HG03469 (cell line): ENCODE measurements around the gene OPA3.
"Not testable (repeated sequence)": the region's sequence is repeated elsewhere in the genome, so short reads cannot be mapped to it uniquely, and the experiment has no call there.

ENCODE experiments used
- ATAC-seq: cut with Tn5 transposase; IDR thresholded peaks from one replicate; pipeline ENCODE4 v1.9.1; 2021; ENCODE audit warnings: mild to moderate bottlenecking, moderate library complexity, moderate number of reproducible peaks; ENCODE audit not compliant: unreplicated experiment

OPA3 gene

GRCh38 chr19:45584332-45585157, at the start of gene OPA3:
TSS of gene OPA3 (minus strand) at chr19:45584802. CDS start at chr19:45584764, 38 bp downstream.
- ATAC-seq = peak; percentile 79

GRCh38 chr19:45632468-45633196, 48.0 kb upstream of the OPA3 start:
- no peak for ATAC-seq

- no peak for ATAC-seq
These were observed 45.9 kb upstream of the OPA3 start for GRCh38 chr19:45630463-45630862.

DNA sequence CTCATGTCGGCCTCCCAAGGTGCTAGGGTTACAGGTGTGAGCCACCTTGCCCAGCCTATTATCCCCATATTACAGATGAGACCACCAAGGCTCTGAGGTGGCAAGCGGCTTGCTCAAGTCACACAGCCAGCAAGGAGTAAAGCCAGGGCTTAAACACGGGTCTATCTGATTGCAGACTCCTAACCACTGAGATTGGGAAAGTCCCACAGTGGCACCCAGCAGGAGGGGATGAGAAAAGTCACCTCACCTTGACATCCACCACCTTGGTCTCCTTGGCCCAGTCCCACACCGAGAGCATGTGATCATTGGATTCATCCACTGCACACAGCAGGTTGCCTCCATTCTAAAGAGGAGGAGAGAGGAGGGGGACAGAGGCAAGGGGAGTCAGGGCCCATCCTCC, 45.1 kb upstream of the OPA3 start:
- no peak for ATAC-seq

DNA sequence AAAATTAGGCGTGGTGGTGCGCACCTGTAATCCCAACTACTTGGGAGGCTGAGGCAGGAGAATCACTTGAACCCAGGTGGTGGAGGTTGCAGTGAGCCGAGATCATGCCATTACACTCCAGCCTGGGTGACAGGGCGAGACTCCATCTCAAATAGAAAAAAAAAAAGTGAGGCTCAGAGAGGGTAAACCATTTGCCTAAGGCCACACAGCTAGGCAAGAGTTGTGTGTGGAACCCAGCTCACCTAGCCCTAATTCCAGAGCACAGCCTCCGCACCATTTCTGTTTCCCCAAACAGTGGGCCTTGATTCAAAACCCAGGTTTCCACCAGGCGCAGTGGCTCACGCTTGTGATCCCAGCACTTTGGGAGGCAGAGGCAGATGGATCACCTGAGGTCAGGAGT, 43.6 kb upstream of the OPA3 start:
- ATAC-seq = not testable (repeated sequence)

DNA sequence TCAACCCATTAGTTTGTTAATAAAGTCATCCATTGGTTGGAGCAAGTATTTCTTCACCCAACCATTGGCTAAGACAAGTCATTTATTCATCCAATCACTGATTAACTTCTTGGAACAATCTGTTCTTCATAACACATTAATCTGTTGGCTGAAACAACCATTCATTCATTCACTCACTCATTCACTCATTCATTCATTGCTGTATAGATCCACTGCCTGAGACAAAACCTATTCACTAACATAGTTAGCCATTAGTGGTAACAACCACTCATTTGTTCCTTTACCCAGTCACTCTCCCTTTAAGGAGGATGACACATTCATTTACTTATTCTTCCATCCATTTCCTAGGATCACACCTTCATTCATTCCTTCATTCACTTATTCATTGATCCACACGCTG, 39.4 kb upstream of the OPA3 start:
- no peak for ATAC-seq

DNA sequence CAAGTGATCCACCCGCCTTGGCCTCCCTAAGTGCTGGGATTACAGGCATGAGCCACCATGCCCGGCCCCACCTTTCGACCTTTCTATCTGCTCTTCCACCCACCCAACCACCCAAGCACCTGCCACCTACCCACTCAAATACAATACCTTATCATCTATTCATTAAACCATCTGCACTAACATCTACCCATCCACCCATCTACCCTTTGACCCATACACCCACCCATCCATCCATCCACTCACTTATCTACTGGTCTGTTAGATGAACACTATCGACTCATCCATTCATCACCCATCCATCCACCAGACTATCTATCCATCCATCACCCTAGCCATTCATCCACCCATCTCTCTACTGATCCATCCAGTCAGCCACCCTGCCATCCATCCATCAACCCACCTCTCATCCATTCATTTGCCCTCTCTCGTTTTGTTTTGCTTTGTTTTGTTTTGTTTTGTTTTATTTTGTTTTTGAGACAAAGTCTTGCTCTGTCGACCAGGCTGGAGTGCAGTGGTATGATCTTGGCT, 37.4 kb upstream of the OPA3 start:
- ATAC-seq = no peak

DNA sequence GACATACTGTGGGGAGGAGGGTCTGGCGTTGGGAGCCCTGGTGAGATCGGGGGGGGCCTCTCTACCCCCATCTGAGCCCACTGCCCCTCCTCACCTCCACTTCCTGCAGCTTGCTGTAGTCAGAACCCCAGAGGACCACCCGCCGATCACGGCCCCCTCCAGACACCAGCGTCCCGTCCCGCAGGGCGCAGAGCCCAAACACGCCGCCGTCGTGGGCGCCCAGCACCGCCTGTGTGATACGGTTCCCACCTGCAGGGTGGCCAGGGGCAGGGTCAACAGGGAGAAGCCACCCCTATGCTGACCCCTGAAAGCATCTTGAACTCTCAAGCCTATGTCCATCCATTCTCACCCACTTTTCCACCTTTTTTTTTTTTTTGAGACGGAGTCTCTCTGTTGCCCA, 36.8 kb upstream of the OPA3 start:
- no peak for ATAC-seq

DNA sequence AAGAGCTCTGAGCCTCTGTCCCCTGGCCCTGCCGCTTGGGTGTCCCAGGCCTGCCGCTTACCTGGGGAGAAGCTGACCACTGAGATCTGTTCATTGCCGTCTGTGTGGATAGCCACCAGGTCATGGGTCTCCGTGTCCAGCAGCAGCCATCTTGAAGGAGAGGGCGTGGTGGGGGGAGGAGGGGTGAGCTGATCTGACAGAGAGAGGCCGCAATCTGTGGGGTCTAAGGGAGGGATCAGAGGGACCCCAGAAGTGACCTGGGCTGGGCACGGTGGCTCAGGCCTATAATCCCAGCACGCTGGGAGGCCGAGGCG, 32.1 kb upstream of the OPA3 start:
- no peak for ATAC-seq

DNA sequence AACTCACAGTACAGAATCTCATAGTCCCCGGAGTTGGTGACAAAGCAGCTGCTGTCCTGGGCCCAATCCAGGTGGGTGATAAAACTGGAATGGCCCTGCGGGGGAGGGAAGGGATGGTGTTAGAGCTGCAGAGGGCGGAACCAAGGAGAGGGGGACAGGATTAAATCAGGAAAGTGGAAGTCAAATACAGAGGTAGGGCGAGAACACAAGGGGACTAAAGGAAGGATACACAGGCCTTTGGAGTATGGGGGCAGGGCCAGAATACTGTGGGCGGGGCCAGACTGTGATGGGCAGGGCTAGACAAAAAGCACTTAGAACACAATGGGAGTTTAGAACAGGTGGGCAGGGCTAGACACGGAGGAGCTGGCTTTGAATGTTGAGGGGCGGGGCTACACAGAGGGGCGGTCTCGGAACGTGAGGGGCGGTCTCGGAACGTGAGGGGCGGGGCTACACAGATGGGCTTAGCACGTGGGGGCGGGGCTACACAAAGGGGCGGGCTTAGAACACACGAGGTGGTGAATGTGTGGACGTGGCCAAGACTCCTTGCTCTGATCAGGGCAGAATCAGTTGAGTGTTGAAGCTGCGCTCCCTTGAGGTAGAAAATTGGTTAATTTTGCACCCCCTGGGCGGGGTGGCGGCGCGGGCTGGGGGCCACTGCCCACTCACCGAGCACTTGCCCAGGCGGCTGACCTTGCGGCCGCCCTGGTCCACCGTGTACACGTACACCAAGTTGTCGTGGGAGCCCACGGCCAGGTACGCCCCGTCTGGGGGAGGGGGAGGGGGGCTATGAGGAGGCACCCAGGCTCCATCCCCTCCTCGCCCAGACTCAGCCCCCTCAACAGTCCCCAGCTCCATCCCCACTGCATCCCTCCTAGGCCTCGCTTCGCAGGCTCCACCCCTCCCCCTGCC, 31.4 kb upstream of the OPA3 start:
- ATAC-seq = no peak

GRCh38 chr19:45615056-45615455, 30.5 kb upstream of the OPA3 start:
- ATAC-seq = not testable (repeated sequence)

GRCh38 chr19:45613926-45614725, 29.5 kb upstream of the OPA3 start:
- ATAC-seq = peak; percentile 40

- ATAC-seq = no peak
These were observed 24.3 kb upstream of the OPA3 start for GRCh38 chr19:45608948-45609347.

- ATAC-seq = no peak
These were observed 22.7 kb upstream of the OPA3 start for GRCh38 chr19:45607071-45608029.

DNA sequence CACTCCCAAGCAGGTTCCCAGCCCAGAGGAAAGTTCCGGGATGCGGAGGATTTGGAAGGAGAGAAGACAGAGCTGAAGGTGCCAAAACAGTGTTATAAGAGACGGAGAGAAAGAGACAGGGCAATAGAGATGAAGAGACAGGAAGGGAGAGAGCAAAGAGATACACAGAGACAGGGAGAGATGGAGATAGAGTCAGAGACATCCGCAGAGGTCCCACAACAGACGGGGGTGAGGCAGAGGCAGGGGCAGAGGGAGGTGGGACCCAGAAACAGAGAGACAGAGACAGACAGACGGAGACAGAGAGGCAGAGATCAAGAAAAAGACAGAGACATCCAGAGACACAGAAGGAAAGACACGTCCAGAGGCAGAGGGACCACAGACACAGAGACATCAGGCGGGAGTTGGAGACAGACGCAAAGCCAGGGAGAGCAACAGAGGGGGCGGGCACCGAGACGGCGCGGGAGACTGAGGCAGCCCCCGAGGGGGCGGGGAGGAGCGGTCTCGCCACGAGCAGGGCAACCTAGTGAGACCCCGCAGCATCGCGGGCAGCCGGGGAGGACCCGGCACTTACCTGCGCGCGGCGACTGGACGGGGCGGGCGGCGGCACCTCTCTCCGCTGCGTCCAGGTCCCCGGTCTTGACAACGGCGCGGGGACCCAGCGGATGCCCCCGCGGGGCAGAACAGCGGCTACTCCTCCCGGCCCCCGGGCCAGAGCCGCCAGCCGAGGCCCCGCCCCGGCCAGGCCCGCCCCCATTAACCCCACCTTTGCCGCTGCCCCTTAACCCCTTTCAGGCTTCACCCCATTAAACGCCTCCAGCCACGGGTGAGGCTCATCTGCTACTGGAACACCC, 17.1 kb upstream of the OPA3 start, which contains the start of gene GPR4:
Gene GPR4, minus strand, starts transcription at position 689 of the 851 bp plus-strand sequence. CDS start 10,346 bp downstream, outside the sequence.
- ATAC-seq = no peak

GRCh38 chr19:45601115-45601514, 16.5 kb upstream of the OPA3 start:
- ATAC-seq = no peak

DNA sequence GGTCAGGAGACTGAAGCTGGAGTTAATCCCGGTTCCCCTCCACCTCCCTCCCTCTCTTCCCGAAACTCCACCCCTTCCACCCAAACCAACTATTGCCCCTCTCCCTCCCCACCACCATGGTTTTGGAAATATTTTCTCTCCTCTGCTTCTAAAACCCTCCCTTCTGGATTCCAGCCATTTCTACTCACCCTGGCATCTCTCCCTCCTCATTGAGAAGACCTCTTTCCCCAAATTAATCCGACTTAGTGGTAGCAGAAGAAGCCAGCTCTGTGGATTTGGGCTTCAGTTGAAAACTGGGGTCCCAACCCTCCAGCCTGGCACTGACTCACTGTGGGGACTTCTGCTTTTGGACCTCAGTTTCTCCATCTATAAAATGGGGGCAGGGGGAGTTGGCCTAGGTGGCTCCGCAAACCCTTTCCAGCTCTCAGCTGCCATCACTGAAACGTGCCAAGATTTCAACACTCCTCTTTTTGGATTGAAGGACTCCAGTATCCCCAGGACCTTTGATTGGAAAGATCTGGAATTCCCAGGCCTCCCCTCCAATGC, 15.8 kb upstream of the OPA3 start:
- ATAC-seq = no peak

DNA sequence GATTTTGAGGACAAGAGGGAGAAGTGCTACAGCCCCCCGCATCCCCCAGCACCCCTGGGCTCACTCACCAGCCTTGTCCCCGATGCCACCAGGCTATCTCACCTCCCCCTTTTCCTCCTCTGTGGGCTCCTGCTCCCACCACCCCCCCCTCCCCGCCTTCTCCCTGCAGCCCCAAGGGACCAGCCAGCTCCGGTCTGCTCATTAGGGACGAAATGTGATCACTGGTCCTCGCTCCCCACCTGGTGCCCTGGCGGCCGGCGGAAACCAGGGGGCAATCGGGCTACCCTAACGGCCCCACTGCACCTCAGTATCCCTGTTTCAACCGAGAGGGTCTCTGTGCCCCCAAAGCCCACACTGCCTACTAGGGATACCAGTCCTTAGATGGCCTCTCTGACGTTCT, 14.7 kb upstream of the OPA3 start:
- ATAC-seq = no peak
